HepG2 (cell line): ENCODE measurements around the gene MYD88. TPM values are rescaled to one million over a fixed set of nuclear protein-coding genes. Genes with fewer than 3 reads are reported as not detected.
A peak's percentile ranks its signal among the peaks of the same experiment; 100 is the strongest.

Experiments
- CAMTA2 ChIP-seq: sonication (generic); formaldehyde crosslinking; IDR thresholded peaks from 2 replicates; pipeline ENCODE4 v1.4.0; 2020; ENCODE audit warnings: mild to moderate bottlenecking, missing genetic modification reagents, borderline replicate concordance
- CBFB ChIP-seq: sonication (generic); formaldehyde crosslinking; IDR thresholded peaks from 2 replicates; pipeline ENCODE4 v1.4.0; 2020; ENCODE audit warnings: missing genetic modification reagents
- CTCF ChIP-seq: sonication (generic); formaldehyde crosslinking; IDR thresholded peaks from 2 replicates; pipeline ENCODE4 v1.5.0; 2020; ENCODE audit warnings: mild to moderate bottlenecking, missing genetic modification reagents, moderate library complexity
- GTF2F1 ChIP-seq: fragments of 150-350 bp; IDR thresholded peaks from 2 replicates; pipeline ENCODE4 v1.6.1; 2014; ENCODE audit warnings: low read length
- KDM5B ChIP-seq: sonication (generic); formaldehyde crosslinking; IDR thresholded peaks from 2 replicates; pipeline ENCODE4 v1.4.0; 2020; ENCODE audit warnings: missing genetic modification reagents, mild to moderate bottlenecking, borderline replicate concordance
- MYPOP ChIP-seq: sonication (generic); formaldehyde crosslinking; IDR thresholded peaks from 2 replicates; pipeline ENCODE4 v1.8.1; 2023; ENCODE audit warnings: mild to moderate bottlenecking, moderate library complexity, missing genetic modification reagents
- NR0B2 ChIP-seq: sonication (generic); formaldehyde crosslinking; IDR thresholded peaks from 2 replicates; pipeline ENCODE4 v1.4.0; 2020; ENCODE audit warnings: mild to moderate bottlenecking, missing genetic modification reagents
- NR2F2 ChIP-seq: IDR thresholded peaks from 2 replicates; pipeline ENCODE4 v1.6.1; 2012; ENCODE audit warnings: low read depth, inconsistent platforms, borderline replicate concordance
- RFX5 ChIP-seq: IDR thresholded peaks from 2 replicates; pipeline ENCODE4 v1.6.1; 2011; ENCODE audit warnings: low read depth, low read length, improper control_type of control experiment
- TMF1 ChIP-seq: sonication (generic); formaldehyde crosslinking; IDR thresholded peaks from 2 replicates; pipeline ENCODE4 v1.8.1; 2022; ENCODE audit warnings: low read depth, missing genetic modification reagents
- ZFX ChIP-seq: sonication (generic); formaldehyde crosslinking; IDR thresholded peaks from 2 replicates; pipeline ENCODE4 v1.4.0; 2020; ENCODE audit warnings: mild to moderate bottlenecking, low read depth, missing genetic modification reagents, moderate library complexity
- ZGPAT ChIP-seq: IDR thresholded peaks from 2 replicates; pipeline ENCODE4 v1.6.1; 2016; ENCODE audit warnings: mild to moderate bottlenecking
- ZNF318 ChIP-seq: sonication (generic); formaldehyde crosslinking; IDR thresholded peaks from 2 replicates; pipeline ENCODE4 v1.4.0; 2020; ENCODE audit warnings: mild to moderate bottlenecking, missing genetic modification reagents
- ZNF431 ChIP-seq: sonication (generic); formaldehyde crosslinking; IDR thresholded peaks from 2 replicates; pipeline ENCODE4 v1.9.0; 2022; ENCODE audit warnings: missing genetic modification reagents, low read depth, mild to moderate bottlenecking, borderline replicate concordance
- ZNF780A ChIP-seq: sonication (generic); formaldehyde crosslinking; IDR thresholded peaks from 2 replicates; pipeline ENCODE4 v1.8.0; 2022; ENCODE audit warnings: mild to moderate bottlenecking, missing genetic modification reagents, moderate library complexity
- polyA plus RNA-seq, 8 experiments: library from polyadenylated mRNA; depleted of rRNA in 3 of 8; stranded (reverse) in 7 of 8; unstranded in 1 of 8; fragments of >200 nt; fragmentation: Illumina TruSeq in 4 of 8; extraction: Trizol in 4 of 8; gene quantifications; 2 replicates each; pipeline versions ENCODE4 v1.2.1 to v1.2.3, GENCODE V29; 2011 to 2016; ENCODE audit warnings: low read depth in 4 of 8, missing spikeins in 1 of 8, mixed read lengths in 1 of 8; ENCODE audit not compliant: insufficient read depth in 1 of 8
- total RNA-seq, 5 experiments: library from RNA; depleted of rRNA; stranded (reverse); fragments of >200 nt; fragmentation: Illumina TruSeq; extraction: Trizol; gene quantifications; 2 replicates each; pipeline ENCODE4 v1.2.3, GENCODE V29; 2016; ENCODE audit warnings: low read depth in 1 of 5

The MYD88 gene
- total and polyA plus RNA-seq, 2 of the 13 experiments (the other 11 are each of a cell fraction or from before 2014, with no cell fraction given), result 7.6 to 32.7 TPM

GRCh38 chr3:38116471-38117162, 21.8 kb upstream of the MYD88 start (continued):
- TF ChIP-seq NR0B2 (CRISPR knock-in tag) (0 out of 2 replicates have a peak, but pooled peaks have one; percentile 40), MYPOP (CRISPR knock-in tag) (no peak), ZNF431 (CRISPR knock-in tag) (no peak), GTF2F1 (no peak), ZFX (CRISPR knock-in tag) (no peak), CAMTA2 (CRISPR knock-in tag) (0 out of 2 replicates have a peak, but pooled peaks have one; percentile 39), ZNF780A (CRISPR knock-in tag) (0 out of 2 replicates have a peak, but pooled peaks have one; percentile 23), RFX5 (no peak), KDM5B (CRISPR knock-in tag) (peak; percentile 64), CBFB (no peak), ZGPAT (CRISPR knock-in tag) (0 out of 2 replicates have a peak, but pooled peaks have one; percentile 18), CTCF (CRISPR knock-in tag) (peak; percentile 57), TMF1 (0 out of 2 replicates have a peak, but pooled peaks have one; percentile 23), NR2F2 (peak; percentile 20; the same call in 1 of the 2 replicates), ZNF318 (CRISPR knock-in tag) (no peak)
